ENCODE measurements around the gene GPR62. TPM values are rescaled to one million over a fixed set of nuclear protein-coding genes. Genes with fewer than 3 reads are reported as not detected.

GPR62 gene
- total and polyA plus RNA-seq, 2 experiments from 2014 or later: 0.10 to 0.38 TPM

- Histone ChIP-seq H3K4me3 (peak overlapping the region; percentile 62), H3K36me3 (ENCODE audit: insufficient read depth) (no peaks in the 10 kb centered on the region), H3F3A (replicated peaks; ENCODE audit: low read depth) (peaks cover 13% of the 10 kb centered on the region; the same call in 1 of the 2 replicates), H3K79me2 (replicated peaks; ENCODE audit: insufficient read depth) (no peaks in the 10 kb centered on the region), H2AFZ (no peak overlapping the region), H4K20me1 (replicated peaks; ENCODE audit: insufficient read depth) (no peaks in the 10 kb centered on the region), H3K27me3 (ENCODE audit: insufficient read depth) (peaks cover 9% of the 10 kb centered on the region; the same call in 1 of the 2 replicates), H3K4me1 (ENCODE audit: insufficient read depth) (peaks cover 37% of the 10 kb centered on the region), H3K4me2 (peak overlapping the region; percentile 85), H3K27ac (ENCODE audit: low read depth) (no peak overlapping the region), H3K9me2 (ENCODE audit: insufficient read depth) (no peaks in the 10 kb centered on the region)
- TF ChIP-seq ZNF462 (CRISPR knock-in tag; IDR thresholded peaks at IDR 0.05): no peak
- TF ChIP-seq JUNB (IDR thresholded peaks at IDR 0.05; ENCODE audit: unreplicated experiment): no peak
- no peak for TF ChIP-seq STAT1 (IDR thresholded peaks at IDR 0.05; ENCODE audit: unreplicated experiment)
- no peak for TF ChIP-seq POLR2AphosphoS5 (IDR thresholded peaks at IDR 0.05; ENCODE audit: low read depth)
- TF ChIP-seq REST (IDR thresholded peaks at IDR 0.05; ENCODE audit: unreplicated experiment): no peak
- TF ChIP-seq ETS1 (IDR thresholded peaks at IDR 0.05): no peak
- no peak for TF ChIP-seq EZH2phosphoT487 (IDR thresholded peaks at IDR 0.05; ENCODE audit: unreplicated experiment)
- TF ChIP-seq ZNF114 (CRISPR knock-in tag; IDR thresholded peaks at IDR 0.05): no peak
- no peak for TF ChIP-seq EZH2 (IDR thresholded peaks at IDR 0.05; ENCODE audit: low read depth, unreplicated experiment)
- TF ChIP-seq CTCF (conservative IDR thresholded peaks at IDR 0.05; ENCODE audit: low read depth in 2 of 2): no peak
- TF ChIP-seq NANOG (IDR thresholded peaks at IDR 0.05; ENCODE audit: borderline replicate concordance): no peak
- TF ChIP-seq CREB1 (CRISPR knock-in tag; IDR thresholded peaks at IDR 0.05; ENCODE audit: low read depth): no peak
- TF ChIP-seq ZNF331 (CRISPR knock-in tag; IDR thresholded peaks at IDR 0.05; ENCODE audit: low read depth): no peak
- Mint-ChIP-seq H3K36me3 (ENCODE audit: low read depth) (peaks cover 7% of the 10 kb centered on the region; the same call in 2 of the 3 replicates), H3K4me1 (peaks cover 57% of the 10 kb centered on the region), H3K27me3 (ENCODE audit: insufficient read depth, low read depth, poor library complexity) (peaks cover 28% of the 10 kb centered on the region), H3K4me3 (peak overlapping the region; percentile 79), H3K27ac (no peak overlapping the region), H3K9me3 (no peaks in the 10 kb centered on the region; the same call in 2 of the 3 replicates)
- no peak for DNase-seq (ENCODE audit: low spot score)
- ATAC-seq: no peak; the same call in 2 of the 3 replicates
These were observed 11.8 kb downstream of the GPR62 start for GRCh38 chr3:51966922-51967383.
